A549 treated with AZD9567 at 1 μM for 4 hours (cell line): Measurements from ENCODE around the gene MMD2. TPM values are rescaled to one million over a fixed set of nuclear protein-coding genes. Genes with fewer than 3 reads are reported as not detected.

Experiments
- total RNA-seq: library from RNA; stranded (reverse); fragments of 200-300 nt; extraction: Qiagen RNA extraction; gene quantifications from 5 replicates; pipeline ENCODE4 v1.2.3, GENCODE V29; 2022; ENCODE audit not compliant: insufficient read depth

MMD2 gene, protein sequence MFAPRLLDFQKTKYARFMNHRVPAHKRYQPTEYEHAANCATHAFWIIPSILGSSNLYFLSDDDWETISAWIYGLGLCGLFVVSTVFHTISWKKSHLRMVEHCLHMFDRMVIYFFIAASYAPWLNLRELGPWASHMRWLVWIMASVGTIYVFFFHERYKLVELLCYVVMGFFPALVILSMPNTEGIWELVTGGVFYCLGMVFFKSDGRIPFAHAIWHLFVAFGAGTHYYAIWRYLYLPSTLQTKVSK
- total RNA-seq, result not detected in 5 replicates

DNA sequence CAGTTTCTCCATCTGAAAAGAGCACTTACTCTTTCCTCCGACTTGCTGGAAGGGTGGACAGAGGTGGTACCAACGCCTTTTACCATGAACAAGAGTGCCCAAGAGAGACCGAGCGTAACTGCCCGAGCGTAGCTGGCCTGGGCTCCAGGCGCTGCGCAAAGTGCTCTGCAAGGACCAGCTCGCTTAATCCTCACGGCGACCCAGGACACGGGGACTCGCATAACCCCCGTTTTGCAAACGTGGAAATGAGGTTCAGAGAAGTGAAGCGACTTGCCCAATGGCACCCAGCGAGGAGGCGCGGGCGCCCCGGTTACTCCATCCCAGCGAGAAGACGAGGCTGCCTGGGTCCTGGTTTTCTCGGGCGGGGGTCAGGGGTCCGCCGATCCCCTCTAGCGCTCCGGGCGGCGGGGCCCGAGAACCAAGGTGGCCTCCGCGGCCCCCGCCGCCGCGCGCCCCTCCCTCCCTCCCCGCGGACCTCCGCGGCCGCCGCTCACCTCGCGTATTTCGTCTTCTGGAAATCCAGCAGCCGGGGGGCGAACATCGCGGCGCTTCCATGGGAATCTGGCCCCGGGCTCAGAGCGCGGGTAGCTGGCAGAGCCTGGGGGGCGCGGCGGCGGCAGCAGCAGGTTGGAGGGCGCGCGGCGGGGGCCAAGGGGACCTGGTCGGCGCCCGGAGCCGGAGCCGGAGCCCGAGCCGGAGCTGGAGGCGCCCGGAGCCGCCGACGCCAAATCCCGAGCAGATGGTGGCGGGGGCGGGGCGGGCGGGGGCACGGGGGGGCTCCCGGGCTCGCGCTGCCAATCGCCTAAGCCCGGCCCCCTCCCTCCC, at the start of gene MMD2:
Gene MMD2, minus strand, starts transcription at position 711 of the 825 bp plus-strand sequence. Its CDS starts 170 bp downstream, at position 541.

DNA sequence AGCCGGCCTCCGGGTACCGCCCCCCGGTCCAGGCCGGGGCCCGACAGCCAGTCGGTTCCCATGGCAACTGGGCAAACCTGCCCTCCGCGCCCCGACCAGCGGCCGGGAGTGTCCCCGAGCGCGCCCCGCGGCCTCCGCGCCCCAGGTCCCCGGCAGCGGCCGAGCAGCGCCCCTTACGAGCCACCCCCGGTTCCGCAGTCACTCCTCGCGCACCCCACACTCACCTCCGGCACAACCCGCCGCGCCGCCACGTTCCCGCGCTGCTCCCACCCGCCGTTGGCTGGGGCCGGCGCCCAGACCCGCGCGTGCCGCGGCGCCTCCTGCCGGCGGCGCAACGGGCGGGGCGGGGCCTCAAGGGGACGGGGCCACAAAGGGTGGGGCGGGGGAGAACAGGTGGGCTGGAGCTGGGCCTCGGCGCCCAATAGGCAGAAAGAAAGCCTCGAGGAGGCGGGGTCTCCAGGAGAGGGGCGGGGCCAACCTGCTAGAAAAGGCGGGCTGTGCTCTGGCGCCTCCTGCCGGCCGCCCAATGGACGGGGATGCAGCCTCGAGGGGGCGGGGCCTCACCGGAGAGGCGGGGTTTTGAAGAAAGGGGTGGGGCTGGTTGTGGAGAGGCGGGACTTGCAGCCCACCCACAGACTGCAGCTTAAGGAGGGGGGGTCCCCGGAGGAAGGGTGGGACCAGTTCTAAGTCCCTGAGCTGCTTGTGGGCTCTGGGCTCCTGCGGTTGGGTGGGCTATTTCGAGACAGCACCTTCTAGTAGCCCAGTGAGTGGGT, 75.4 kb downstream of the MMD2 start, which contains the start of gene RADIL:
Gene RADIL, minus strand, starts transcription at position 345 of the 773 bp plus-strand sequence. CDS start 5,577 bp downstream, outside the sequence.

GRCh38 chr7:4861673-4862072, 97.3 kb downstream of the MMD2 start, which contains the start of gene PAPOLB:
TSS of gene PAPOLB (minus strand) at chr7:4862030. CDS start at chr7:4861810, 220 bp downstream.

Other genes starting within 250 kb of the MMD2 start
- 18.8 to 43.4 TPM (median 35.6 TPM) in 5 replicates for gene AP5Z1, start 183.6 kb downstream of the MMD2 start, total RNA-seq
- gene PAPOLB, start 97.2 kb downstream of the MMD2 start, total RNA-seq, result not detected in 5 replicates
- gene RADIL, start 75.5 kb downstream of the MMD2 start, total RNA-seq, result 1.7 to 3.1 TPM (median 2.5 TPM) in 5 replicates
- 5.7 to 7.0 TPM (median 6.4 TPM) in 5 replicates for gene RBAK, start 86.7 kb upstream of the MMD2 start, total RNA-seq
- 45.5 to 55.1 TPM (median 52.3 TPM) in 5 replicates for gene WIPI2, start 231.0 kb upstream of the MMD2 start, total RNA-seq